GM18502 (cell line): ENCODE measurements around the gene GNG12.

Source experiments
- ATAC-seq: cut with Tn5 transposase; IDR thresholded peaks from one replicate; pipeline ENCODE4 v1.9.1; 2021; ENCODE audit warnings: mild to moderate bottlenecking; ENCODE audit not compliant: unreplicated experiment, poor library complexity

Gene GNG12

GRCh38 chr1:67760030-67760821, 73.0 kb downstream of the GNG12 start:
- peak; percentile 100 for ATAC-seq

- ATAC-seq = peak; percentile 43
Observed at GRCh38 chr1:67759692-67760029, 73.6 kb downstream of the GNG12 start.

- ATAC-seq = no peak
Observed at GRCh38 chr1:67759066-67759465, 74.2 kb downstream of the GNG12 start.

GRCh38 chr1:67755619-67756018, 77.6 kb downstream of the GNG12 start:
- no peak for ATAC-seq

GRCh38 chr1:67755160-67755559, 78.1 kb downstream of the GNG12 start:
- no peak for ATAC-seq

GRCh38 chr1:67754526-67754920, 78.7 kb downstream of the GNG12 start:
- no peak for ATAC-seq

- ATAC-seq = no peak
Observed at GRCh38 chr1:67753776-67754525, 79.3 kb downstream of the GNG12 start.

- no peak for ATAC-seq
Observed at GRCh38 chr1:67752306-67752705, 81.0 kb downstream of the GNG12 start.

GRCh38 chr1:67750691-67751054, 82.6 kb downstream of the GNG12 start:
- ATAC-seq = no peak

GRCh38 chr1:67749844-67750690, 83.2 kb downstream of the GNG12 start:
- ATAC-seq = peak; percentile 50

GRCh38 chr1:67749263-67749843, 83.9 kb downstream of the GNG12 start:
- ATAC-seq = no peak

GRCh38 chr1:67748630-67749029, 84.6 kb downstream of the GNG12 start:
- ATAC-seq = peak; percentile 69

- no peak for ATAC-seq
Observed at GRCh38 chr1:67747671-67748546, 85.4 kb downstream of the GNG12 start.

GRCh38 chr1:67745875-67746698, 87.2 kb downstream of the GNG12 start:
- no peak for ATAC-seq

- peak; percentile 71 for ATAC-seq
Observed at GRCh38 chr1:67743072-67743725, 90.1 kb downstream of the GNG12 start.

- ATAC-seq = no peak
Observed at GRCh38 chr1:67741736-67742135, 91.5 kb downstream of the GNG12 start.

- no peak for ATAC-seq
Observed at GRCh38 chr1:67741121-67741520, 92.1 kb downstream of the GNG12 start.

- ATAC-seq = no peak
Observed at GRCh38 chr1:67740543-67740942, 92.7 kb downstream of the GNG12 start.
